GM12891 (cell line): ENCODE data around the gene KLHL26.

ENCODE experiments used
- POLR2A ChIP-seq: IDR thresholded peaks from 2 replicates; pipeline ENCODE4 v1.6.1; 2011; ENCODE audit warnings: low read depth, low read length, control low read depth
- POLR2AphosphoS5 ChIP-seq: IDR thresholded peaks from 2 replicates; pipeline ENCODE4 v1.6.1; 2011; ENCODE audit warnings: low read depth, low read length, control low read depth
- POU2F2 ChIP-seq: IDR thresholded peaks from 2 replicates; pipeline ENCODE4 v1.6.1; 2011; ENCODE audit warnings: low read depth, mild to moderate bottlenecking, control low read depth, low read length, moderate library complexity
- SPI1 ChIP-seq: IDR thresholded peaks from 2 replicates; pipeline ENCODE4 v1.6.1; 2011; ENCODE audit warnings: low read depth, low read length, control low read depth
- TAF1 ChIP-seq: IDR thresholded peaks from 2 replicates; pipeline ENCODE4 v1.6.1; 2011; ENCODE audit warnings: low read depth, low read length, control low read depth

GRCh38 chr19:18669883-18670282 lies 33.1 kb downstream of the KLHL26 start:
- TF ChIP-seq POLR2A (no peak), TAF1 (no peak), POU2F2 (no peak), POLR2AphosphoS5 (no peak), SPI1 (no peak)
